Brain microvascular endothelial cell (primary cell): Measurements from ENCODE around the gene ADAM15.

Source experiments
- DNase-seq: peaks from one replicate; pipeline ENCODE4 v3.0.0-alpha.2; 2020
- H3K27ac ChIP-seq: fragments of 250-450 bp; sonication (Bioruptor Pico); 2 replicates; pipeline ENCODE4 v1.5.1; 2020; ENCODE audit warnings: mild to moderate bottlenecking, moderate library complexity
- H3K27me3 ChIP-seq: fragments of 250-450 bp; sonication (Bioruptor Pico); replicated peaks from 2 replicates; pipeline ENCODE4 v1.5.1; 2020; ENCODE audit warnings: mild to moderate bottlenecking
- H3K36me3 ChIP-seq: fragments of 250-450 bp; sonication (Bioruptor Pico); replicated peaks from 2 replicates; pipeline ENCODE4 v1.5.1; 2020; ENCODE audit warnings: mild to moderate bottlenecking
- H3K4me3 ChIP-seq: 2 replicates; pipeline ENCODE4 v1.5.1; 2011; ENCODE audit warnings: low read depth, mild to moderate bottlenecking, control low read depth, low read length, moderate library complexity
- in situ Hi-C: cut with HindIII; loops from 2 replicates; pipeline ENCODE4 v1.10.0; 2017; ENCODE audit warnings: low sequenced_read_pairs, low pct_ligation_motif_present
- TF ChIP-seq, protein P1 (sequence below): IDR thresholded peaks from 2 replicates; pipeline ENCODE4 v1.5.1; 2011; ENCODE audit warnings: low read depth, mild to moderate bottlenecking, moderate library complexity, low read length, control low read depth, inconsistent platforms; ENCODE audit errors: missing control alignments

The ADAM15 gene

DNA sequence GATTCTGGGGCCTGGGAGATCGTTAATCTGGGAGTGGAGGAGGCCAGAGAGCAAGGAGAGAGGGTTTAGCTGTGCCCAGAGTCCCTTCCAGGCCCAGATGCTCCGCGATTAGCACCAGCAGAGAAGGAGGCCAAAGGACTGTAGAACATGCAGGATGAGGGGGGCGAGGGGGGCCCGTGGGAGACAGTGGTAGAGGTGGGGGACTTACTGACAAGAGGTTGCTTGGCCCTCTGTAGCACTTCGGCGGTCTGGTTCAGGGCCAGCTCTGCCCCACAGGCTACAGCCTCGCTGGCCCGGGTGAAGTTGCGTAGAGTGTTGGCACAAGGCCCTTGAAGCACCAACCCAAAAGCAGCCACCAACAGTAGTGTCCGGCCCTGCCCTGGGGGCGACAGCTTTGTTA is 18.2 kb upstream of the ADAM15 start:
- DNase-seq = no peak
- Histone ChIP-seq H3K4me3 (no peak overlapping the region), H3K27me3 (no peaks in the 10 kb centered on the region), H3K36me3 (no peaks in the 10 kb centered on the region), H3K27ac (no peak overlapping the region)
- TF ChIP-seq, protein P1, sequence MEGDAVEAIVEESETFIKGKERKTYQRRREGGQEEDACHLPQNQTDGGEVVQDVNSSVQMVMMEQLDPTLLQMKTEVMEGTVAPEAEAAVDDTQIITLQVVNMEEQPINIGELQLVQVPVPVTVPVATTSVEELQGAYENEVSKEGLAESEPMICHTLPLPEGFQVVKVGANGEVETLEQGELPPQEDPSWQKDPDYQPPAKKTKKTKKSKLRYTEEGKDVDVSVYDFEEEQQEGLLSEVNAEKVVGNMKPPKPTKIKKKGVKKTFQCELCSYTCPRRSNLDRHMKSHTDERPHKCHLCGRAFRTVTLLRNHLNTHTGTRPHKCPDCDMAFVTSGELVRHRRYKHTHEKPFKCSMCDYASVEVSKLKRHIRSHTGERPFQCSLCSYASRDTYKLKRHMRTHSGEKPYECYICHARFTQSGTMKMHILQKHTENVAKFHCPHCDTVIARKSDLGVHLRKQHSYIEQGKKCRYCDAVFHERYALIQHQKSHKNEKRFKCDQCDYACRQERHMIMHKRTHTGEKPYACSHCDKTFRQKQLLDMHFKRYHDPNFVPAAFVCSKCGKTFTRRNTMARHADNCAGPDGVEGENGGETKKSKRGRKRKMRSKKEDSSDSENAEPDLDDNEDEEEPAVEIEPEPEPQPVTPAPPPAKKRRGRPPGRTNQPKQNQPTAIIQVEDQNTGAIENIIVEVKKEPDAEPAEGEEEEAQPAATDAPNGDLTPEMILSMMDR = no peak
- in situ Hi-C loops = no loop called here

DNA sequence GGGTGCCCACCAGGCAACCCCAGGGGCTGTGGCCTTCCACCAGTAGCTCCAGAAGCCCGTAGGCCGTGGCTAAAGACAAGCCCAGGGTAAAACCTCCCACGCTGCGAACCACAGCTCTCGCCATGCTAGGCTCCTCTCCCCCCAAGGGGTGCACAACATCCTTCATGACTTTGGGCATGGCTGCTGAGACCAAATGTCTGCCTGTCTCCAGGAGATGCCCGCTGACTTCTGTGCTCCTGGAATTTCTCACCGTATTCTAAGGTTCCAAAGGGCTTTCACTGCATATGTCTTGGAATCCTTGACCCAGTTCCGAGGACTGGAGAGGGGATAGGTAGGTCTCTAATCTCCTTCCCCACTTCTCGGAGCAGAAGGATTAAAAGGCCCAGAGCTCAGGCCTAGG is 17.6 kb upstream of the ADAM15 start, which contains the start of the genes DCST1 and DCST2:
TSS of gene DCST1 (plus strand) at position 301 of the 400 bp plus-strand sequence. CDS start 213 bp downstream, outside the sequence.
TSS of gene DCST2 (minus strand) at position 258 of the 400 bp plus-strand sequence. CDS start at position 178, 80 bp downstream.
- TF ChIP-seq, protein P1 = no peak
- in situ Hi-C loops = no loop called here
- no peak within 1 kb of the TSS for H3K27ac ChIP-seq
- H3K36me3 ChIP-seq = no peaks in the 10 kb centered on the region
- H3K4me3 ChIP-seq = no peak within 1 kb of the TSS
- no peak for DNase-seq
- peaks cover 3% of the 10 kb centered on the region for H3K27me3 ChIP-seq

DNA sequence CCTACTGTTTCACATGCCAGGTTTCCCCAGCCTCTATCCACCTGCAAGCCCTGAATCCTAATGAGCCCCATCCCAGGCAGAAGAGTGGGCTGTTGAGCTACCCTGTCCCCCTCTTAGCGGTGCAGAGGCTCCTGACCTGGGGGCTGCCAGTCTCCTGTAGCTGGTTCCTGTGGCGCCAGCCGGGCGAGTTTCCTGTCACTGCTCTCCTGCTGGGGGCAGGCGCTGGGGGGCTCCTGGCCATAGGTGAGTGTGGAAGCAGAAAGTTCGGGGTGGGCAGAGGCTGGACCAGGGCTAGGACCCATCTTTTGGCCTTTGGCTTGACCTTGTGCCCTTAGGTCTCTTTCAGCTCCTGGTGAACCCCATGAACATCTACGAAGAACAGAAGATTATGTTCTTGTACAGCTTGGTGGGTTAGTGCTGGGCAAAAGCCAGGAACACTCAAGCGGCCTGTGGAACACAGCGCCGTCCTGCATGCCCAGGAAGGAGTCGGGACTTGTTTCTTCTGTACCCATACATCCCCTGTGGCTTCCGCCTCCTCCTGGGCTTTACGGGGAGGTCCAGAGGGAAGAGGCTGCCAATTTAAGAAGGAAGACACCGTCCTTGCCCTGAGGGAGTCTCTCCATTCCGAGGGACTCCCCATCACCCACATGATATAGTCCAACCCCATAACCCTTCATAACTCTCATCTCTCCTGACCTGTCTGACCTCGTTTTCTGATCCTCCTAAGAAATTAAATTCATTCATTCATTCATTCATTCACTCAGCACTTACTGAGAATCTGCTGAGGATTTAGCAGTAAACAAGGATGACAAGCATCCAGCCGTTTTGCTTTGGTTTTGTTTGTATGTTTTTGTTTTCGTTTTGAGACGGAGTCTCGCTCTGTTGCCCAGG is 16.6 kb upstream of the ADAM15 start:
- in situ Hi-C loops = no loop called here
- Histone ChIP-seq H3K27ac (no peak overlapping the region), H3K4me3 (no peak overlapping the region), H3K27me3 (peaks cover 3% of the 10 kb centered on the region), H3K36me3 (no peaks in the 10 kb centered on the region)
- no peak for DNase-seq
- TF ChIP-seq, protein P1 = no peak

DNA sequence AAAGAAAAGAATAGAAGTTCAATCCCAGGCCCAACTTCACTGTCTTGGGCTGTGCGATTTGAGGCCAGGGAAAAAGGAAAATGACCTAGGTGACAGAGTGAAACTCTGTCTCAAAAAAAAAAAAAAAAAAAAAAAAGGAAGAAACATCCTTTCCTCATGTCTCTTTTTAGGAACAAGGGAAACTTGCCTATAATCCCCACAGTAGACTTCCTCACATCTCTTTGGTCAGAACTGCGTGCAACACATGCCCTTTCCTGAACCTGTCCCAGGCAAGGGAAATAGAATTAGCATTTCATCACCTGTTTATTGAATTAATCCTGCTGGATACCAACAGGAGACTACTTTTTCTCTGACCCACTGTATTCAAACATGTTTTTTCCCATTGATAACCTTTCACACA is 15.2 kb upstream of the ADAM15 start:
- H3K27me3 ChIP-seq = peaks cover 3% of the 10 kb centered on the region
- in situ Hi-C loops = no loop called here
- H3K4me3 ChIP-seq = no peak overlapping the region
- no peaks in the 10 kb centered on the region for H3K36me3 ChIP-seq
- TF ChIP-seq, protein P1 = no peak
- no peak for DNase-seq
- no peak overlapping the region for H3K27ac ChIP-seq

DNA sequence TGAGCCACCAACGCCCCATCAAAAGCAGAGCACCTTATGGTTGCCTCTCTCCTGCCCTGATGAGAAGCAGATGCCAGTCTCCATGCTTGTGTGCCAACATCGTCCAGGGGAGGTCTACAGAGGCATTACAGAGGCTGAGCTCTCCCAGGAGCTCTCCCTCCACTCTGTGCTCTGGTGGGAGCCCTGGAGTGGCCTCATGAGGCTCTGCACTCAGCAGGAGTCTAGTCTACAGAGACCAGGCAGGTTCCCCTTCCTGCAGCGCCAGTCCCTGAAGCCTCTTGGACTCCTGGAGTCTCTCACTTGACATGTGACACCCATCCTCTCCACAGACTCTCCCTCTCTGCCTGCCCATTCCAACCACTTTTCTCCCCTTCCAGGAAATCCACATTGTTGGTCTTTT is 14.1 kb upstream of the ADAM15 start:
- no peaks in the 10 kb centered on the region for H3K36me3 ChIP-seq
- peaks cover 3% of the 10 kb centered on the region for H3K27me3 ChIP-seq
- no peak overlapping the region for H3K27ac ChIP-seq
- TF ChIP-seq, protein P1 = no peak
- in situ Hi-C loops = no loop called here
- no peak for DNase-seq
- H3K4me3 ChIP-seq = no peak overlapping the region
